D721Med (cell line): ENCODE data around the gene TIMP3.

Source experiments
- DNase-seq: peaks from one replicate; pipeline ENCODE4 v3.0.0; 2011; ENCODE audit warnings: low spot score; ENCODE audit not compliant: insufficient read length
- FAIRE-seq: peaks from 2 replicates; lab custom pipeline; 2011; peaks lifted over from hg19 to GRCh38; lab: Jason Lieb, UNC
- TF ChIP-seq, protein P1 (sequence below): IDR thresholded peaks from 2 replicates; pipeline ENCODE4 v1.5.1; 2012; ENCODE audit warnings: mild to moderate bottlenecking, control low read depth; ENCODE audit not compliant: insufficient read depth; ENCODE audit errors: missing control alignments

Gene TIMP3

DNA sequence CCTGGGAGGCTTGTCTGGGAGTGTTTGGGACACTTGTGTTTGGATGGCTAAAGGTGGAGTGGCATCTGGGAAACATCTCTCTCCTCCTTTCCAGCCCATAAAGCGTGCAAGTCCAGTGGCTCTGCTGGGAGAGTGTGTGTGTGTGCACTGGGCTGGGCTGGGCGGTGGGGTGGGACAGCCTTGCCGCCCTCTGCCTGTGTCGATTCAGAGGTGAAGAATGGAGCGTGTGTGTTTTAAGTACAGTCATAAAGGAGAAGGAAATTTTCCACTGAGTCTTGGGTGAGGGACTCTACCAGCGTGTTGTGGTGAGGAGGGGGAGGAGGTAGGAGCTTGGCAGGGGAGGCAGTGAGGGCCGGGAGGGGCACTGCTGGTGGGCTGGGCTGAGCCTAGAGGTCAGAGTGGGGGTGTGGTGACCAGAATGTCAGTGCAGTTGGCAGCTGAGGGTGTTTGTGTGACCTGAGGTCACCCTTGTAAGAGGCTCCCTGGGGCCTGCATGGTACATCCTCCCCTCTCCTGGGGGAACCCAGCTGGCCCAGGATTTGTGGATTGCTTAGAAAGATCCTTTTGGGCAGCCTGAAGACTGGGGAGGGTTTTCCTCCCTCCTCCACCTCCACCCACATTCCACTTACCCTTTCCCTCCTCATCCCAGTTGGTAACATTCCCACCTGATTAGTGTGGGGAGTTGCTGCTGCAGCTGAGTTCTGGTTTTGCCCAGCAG lies 1.7 kb downstream of the TIMP3 start:
- TF ChIP-seq, protein P1, sequence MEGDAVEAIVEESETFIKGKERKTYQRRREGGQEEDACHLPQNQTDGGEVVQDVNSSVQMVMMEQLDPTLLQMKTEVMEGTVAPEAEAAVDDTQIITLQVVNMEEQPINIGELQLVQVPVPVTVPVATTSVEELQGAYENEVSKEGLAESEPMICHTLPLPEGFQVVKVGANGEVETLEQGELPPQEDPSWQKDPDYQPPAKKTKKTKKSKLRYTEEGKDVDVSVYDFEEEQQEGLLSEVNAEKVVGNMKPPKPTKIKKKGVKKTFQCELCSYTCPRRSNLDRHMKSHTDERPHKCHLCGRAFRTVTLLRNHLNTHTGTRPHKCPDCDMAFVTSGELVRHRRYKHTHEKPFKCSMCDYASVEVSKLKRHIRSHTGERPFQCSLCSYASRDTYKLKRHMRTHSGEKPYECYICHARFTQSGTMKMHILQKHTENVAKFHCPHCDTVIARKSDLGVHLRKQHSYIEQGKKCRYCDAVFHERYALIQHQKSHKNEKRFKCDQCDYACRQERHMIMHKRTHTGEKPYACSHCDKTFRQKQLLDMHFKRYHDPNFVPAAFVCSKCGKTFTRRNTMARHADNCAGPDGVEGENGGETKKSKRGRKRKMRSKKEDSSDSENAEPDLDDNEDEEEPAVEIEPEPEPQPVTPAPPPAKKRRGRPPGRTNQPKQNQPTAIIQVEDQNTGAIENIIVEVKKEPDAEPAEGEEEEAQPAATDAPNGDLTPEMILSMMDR, result no peak
- FAIRE-seq, result no peak
- no peak for DNase-seq

DNA sequence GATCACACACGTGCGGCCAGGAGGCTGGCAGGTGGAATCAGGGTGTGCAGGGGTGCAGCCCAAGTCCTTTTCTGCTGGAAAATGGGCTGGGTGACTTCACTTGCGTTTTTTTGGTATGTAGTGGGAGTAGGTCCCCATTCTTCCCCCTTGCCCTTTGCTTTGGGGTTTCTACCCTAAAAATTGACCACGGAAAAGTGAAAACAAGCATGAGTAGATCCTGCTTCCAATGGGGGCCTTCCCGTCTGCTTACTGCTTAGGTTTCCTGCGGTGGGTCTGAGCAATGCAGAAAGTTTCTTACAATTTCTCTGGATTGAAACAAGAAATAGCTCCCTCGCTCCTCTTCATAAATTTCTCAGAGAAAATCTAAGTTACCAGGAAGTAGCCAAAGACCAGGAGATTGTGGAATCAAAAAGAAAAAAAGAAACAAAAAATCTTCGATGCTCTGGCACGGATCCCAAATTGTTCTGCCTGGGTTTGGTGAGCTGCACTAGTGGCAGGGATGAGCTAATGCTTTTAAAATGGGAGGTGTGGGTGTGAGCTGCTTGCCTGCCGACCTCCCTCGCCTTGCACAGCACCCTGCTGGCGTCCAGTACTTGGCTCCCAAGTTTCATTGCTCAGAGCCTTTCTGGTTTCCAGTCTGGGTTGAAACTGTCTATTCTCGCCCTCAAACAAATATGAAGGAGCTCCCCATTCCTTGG lies 2.4 kb downstream of the TIMP3 start:
- no peak for FAIRE-seq
- TF ChIP-seq, protein P1, result no peak
- no peak for DNase-seq

- TF ChIP-seq, protein P1, result no peak
- no peak for FAIRE-seq
- DNase-seq, result no peak
Measured at GRCh38 chr22:32804531-32805360, 3.2 kb downstream of the TIMP3 start.

GRCh38 chr22:32805361-32805881 lies 3.9 kb downstream of the TIMP3 start:
- no peak for FAIRE-seq
- no peak for DNase-seq
- TF ChIP-seq, protein P1, result no peak

GRCh38 chr22:32806296-32806695 lies 4.8 kb downstream of the TIMP3 start:
- FAIRE-seq (no peak), DNase-seq (no peak)
- TF ChIP-seq, protein P1, result no peak

- TF ChIP-seq, protein P1, result no peak
- FAIRE-seq, result no peak
Measured at GRCh38 chr22:32808038-32808445, 6.5 kb downstream of the TIMP3 start.

More at GRCh38 chr22:32808038-32808445, 6.5 kb downstream of the TIMP3 start:
- DNase-seq, result no peak
